H9 (cell line): Measurements from ENCODE around the gene CACNA1G. TPM values are rescaled to one million over a fixed set of nuclear protein-coding genes. Genes with fewer than 3 reads are reported as not detected.

Experiments used
- DNase-seq: peaks from one replicate; pipeline ENCODE4 v3.0.0-alpha.2; 2017
- H2AFZ ChIP-seq: one replicate; pipeline ENCODE4 v1.6.1; 2013; ENCODE audit warnings: mild to moderate bottlenecking, low read length, control low read depth, moderate library complexity
- H2AK5ac ChIP-seq: 2 replicates; pipeline ENCODE4 v1.6.1; 2013; ENCODE audit warnings: low read length, control low read depth, mixed read lengths; ENCODE audit not compliant: insufficient read length
- H2BK120ac ChIP-seq: one replicate; pipeline ENCODE4 v1.6.1; 2013; ENCODE audit warnings: low read depth, mild to moderate bottlenecking, low read length, control low read depth, inconsistent platforms; ENCODE audit not compliant: poor library complexity, severe bottlenecking
- H2BK12ac ChIP-seq: 2 replicates; pipeline ENCODE4 v1.6.1; 2013; ENCODE audit warnings: low read length, control low read depth, mixed read lengths, low read depth; ENCODE audit not compliant: insufficient read length
- H2BK15ac ChIP-seq: 2 replicates; pipeline ENCODE4 v1.6.1; 2013; ENCODE audit warnings: low read depth, low read length, control low read depth
- H2BK20ac ChIP-seq: one replicate; pipeline ENCODE4 v1.6.1; 2013; ENCODE audit warnings: low read depth, mild to moderate bottlenecking, low read length, control low read depth, inconsistent platforms; ENCODE audit not compliant: poor library complexity, severe bottlenecking
- H2BK5ac ChIP-seq: 2 replicates; pipeline ENCODE4 v1.6.1; 2013; ENCODE audit warnings: low read length, control low read depth, mixed read lengths; ENCODE audit not compliant: insufficient read length
- H3K14ac ChIP-seq: 2 replicates; pipeline ENCODE4 v1.6.1; 2013; ENCODE audit warnings: low read length, control low read depth; ENCODE audit not compliant: insufficient read depth
- H3K18ac ChIP-seq: 2 replicates; pipeline ENCODE4 v1.6.1; 2013; ENCODE audit warnings: low read depth, mild to moderate bottlenecking, mixed read lengths, low read length, control low read depth; ENCODE audit not compliant: insufficient read length
- H3K23ac ChIP-seq: 2 replicates; pipeline ENCODE4 v1.6.1; 2013; ENCODE audit warnings: low read length, control low read depth, mixed read lengths, low read depth; ENCODE audit not compliant: insufficient read length
- H3K23me2 ChIP-seq: 2 replicates; pipeline ENCODE4 v1.6.1; 2013; ENCODE audit warnings: low read depth, mild to moderate bottlenecking, mixed read lengths, low read length, control low read depth; ENCODE audit not compliant: insufficient read length, poor library complexity, severe bottlenecking
- H3K27ac ChIP-seq: 2 replicates; pipeline ENCODE4 v1.5.1; 2013; ENCODE audit warnings: low read length, control low read depth, mixed read lengths, low read depth; ENCODE audit not compliant: insufficient read length
- H3K27me3 ChIP-seq: 2 replicates; pipeline ENCODE4 v1.6.1; 2013; ENCODE audit warnings: low read length, control low read depth, inconsistent platforms; ENCODE audit not compliant: insufficient read depth
- H3K4ac ChIP-seq: 2 replicates; pipeline ENCODE4 v1.6.1; 2013; ENCODE audit warnings: low read depth, mild to moderate bottlenecking, control low read depth, inconsistent platforms, low read length, moderate library complexity
- H3K4me1 ChIP-seq: 2 replicates; pipeline ENCODE4 v1.6.1; 2013; ENCODE audit warnings: low read length, control low read depth, inconsistent platforms; ENCODE audit not compliant: insufficient read depth
- H3K4me2 ChIP-seq: 2 replicates; pipeline ENCODE4 v1.6.1; 2013; ENCODE audit warnings: low read length, control low read depth, mixed read lengths; ENCODE audit not compliant: insufficient read length, insufficient read depth
- H3K56ac ChIP-seq: 2 replicates; pipeline ENCODE4 v1.6.1; 2013; ENCODE audit warnings: low read depth, mild to moderate bottlenecking, mixed read lengths, low read length, control low read depth; ENCODE audit not compliant: insufficient read length
- H3K79me1 ChIP-seq: 2 replicates; pipeline ENCODE4 v1.6.1; 2013; ENCODE audit warnings: low read depth, mild to moderate bottlenecking, moderate library complexity, low read length, control low read depth, inconsistent platforms; ENCODE audit not compliant: insufficient read depth, poor library complexity, severe bottlenecking
- H3K79me2 ChIP-seq: 2 replicates; pipeline ENCODE4 v1.6.1; 2013; ENCODE audit warnings: low read length, control low read depth, inconsistent platforms; ENCODE audit not compliant: insufficient read depth
- H3K9ac ChIP-seq: 2 replicates; pipeline ENCODE4 v1.6.1; 2013; ENCODE audit warnings: low read length, control low read depth, mixed read lengths; ENCODE audit not compliant: insufficient read length; ENCODE audit errors: extremely low read depth
- H3K9me3 ChIP-seq: one replicate; pipeline ENCODE4 v1.6.1; 2013; ENCODE audit warnings: low read depth, low read length, inconsistent platforms; ENCODE audit not compliant: control insufficient read depth
- H3T11ph ChIP-seq: one replicate; pipeline ENCODE4 v1.6.1; 2013; ENCODE audit warnings: mild to moderate bottlenecking, low read length, control low read depth, inconsistent platforms
- H4K20me1 ChIP-seq: one replicate; pipeline ENCODE4 v1.6.1; 2013; ENCODE audit not compliant: control insufficient read depth, insufficient read length, insufficient read depth
- H4K5ac ChIP-seq: 2 replicates; pipeline ENCODE4 v1.6.1; 2013; ENCODE audit warnings: low read depth, mild to moderate bottlenecking, mixed read lengths, low read length, control low read depth; ENCODE audit not compliant: insufficient read length
- H4K8ac ChIP-seq: replicated peaks from 2 replicates; pipeline ENCODE4 v1.6.1; 2013; ENCODE audit warnings: low read length, control low read depth, mixed read lengths, low read depth; ENCODE audit not compliant: insufficient read length
- H4K91ac ChIP-seq: 2 replicates; pipeline ENCODE4 v1.6.1; 2013; ENCODE audit warnings: low read depth, mild to moderate bottlenecking, moderate library complexity, mixed read lengths, low read length, control low read depth; ENCODE audit not compliant: insufficient read length
- H3K27ac Mint-ChIP-seq, 3 experiments: 2 replicates in 2 of 3; 3 replicates in 1 of 3; pipeline ENCODE4 v1.8.0; 2020 to 2021; ENCODE audit warnings: mixed read lengths in 3 of 3, mild to moderate bottlenecking in 1 of 3, moderate library complexity in 1 of 3
- H3K27me3 Mint-ChIP-seq: 2 replicates; pipeline ENCODE4 v1.8.0; 2021; ENCODE audit warnings: low read depth, mild to moderate bottlenecking, moderate library complexity, mixed read lengths
- H3K36me3 Mint-ChIP-seq, 3 experiments: 2 replicates in 2 of 3; 3 replicates in 1 of 3; pipeline ENCODE4 v1.8.0; 2020 to 2021; ENCODE audit warnings: low read depth in 3 of 3, mixed read lengths in 3 of 3; ENCODE audit not compliant: insufficient read depth in 1 of 3
- H3K4me1 Mint-ChIP-seq, 2 experiments: 2 replicates each; pipeline ENCODE4 v1.8.0; 2020; ENCODE audit warnings: mixed read lengths in 2 of 2
- H3K4me3 Mint-ChIP-seq, 2 experiments: 2 replicates in 1 of 2; 3 replicates in 1 of 2; pipeline ENCODE4 v1.8.0; 2020 to 2021; ENCODE audit warnings: mild to moderate bottlenecking in 2 of 2, mixed read lengths in 2 of 2, moderate library complexity in 1 of 2
- H3K9me3 Mint-ChIP-seq, 2 experiments: 2 replicates in 1 of 2; 3 replicates in 1 of 2; pipeline ENCODE4 v1.8.0; 2020; ENCODE audit warnings: mild to moderate bottlenecking in 2 of 2, mixed read lengths in 2 of 2, moderate library complexity in 1 of 2
- WGBS: extraction: QIAGEN DNeasy Blood & Tissue Kit; methylation state at CpG from one replicate; pipeline ENCODE4 v1.1.7; 2013; ENCODE audit warnings: missing lambda C conversion rate, low lambda C conversion rate, mixed read lengths; ENCODE audit not compliant: insufficient read length; ENCODE audit errors: extremely low coverage; 5-methylcytosine and 5-hydroxymethylcytosine counted together
- total RNA-seq: library from RNA; stranded (reverse); gene quantifications from 2 replicates; pipeline ENCODE4 v1.2.1, GENCODE V29; 2021
- TF ChIP-seq, protein P1 (sequence below): fragments of 200-600 bp; sonication (generic); conservative IDR thresholded peaks from 3 replicates; pipeline ENCODE4 v1.8.0; 2021; ENCODE audit warnings: antibody characterized with exemption, mild to moderate bottlenecking

Gene CACNA1G
- total RNA-seq, 1 experiment from 2014 or later: 1.5 TPM

DNA sequence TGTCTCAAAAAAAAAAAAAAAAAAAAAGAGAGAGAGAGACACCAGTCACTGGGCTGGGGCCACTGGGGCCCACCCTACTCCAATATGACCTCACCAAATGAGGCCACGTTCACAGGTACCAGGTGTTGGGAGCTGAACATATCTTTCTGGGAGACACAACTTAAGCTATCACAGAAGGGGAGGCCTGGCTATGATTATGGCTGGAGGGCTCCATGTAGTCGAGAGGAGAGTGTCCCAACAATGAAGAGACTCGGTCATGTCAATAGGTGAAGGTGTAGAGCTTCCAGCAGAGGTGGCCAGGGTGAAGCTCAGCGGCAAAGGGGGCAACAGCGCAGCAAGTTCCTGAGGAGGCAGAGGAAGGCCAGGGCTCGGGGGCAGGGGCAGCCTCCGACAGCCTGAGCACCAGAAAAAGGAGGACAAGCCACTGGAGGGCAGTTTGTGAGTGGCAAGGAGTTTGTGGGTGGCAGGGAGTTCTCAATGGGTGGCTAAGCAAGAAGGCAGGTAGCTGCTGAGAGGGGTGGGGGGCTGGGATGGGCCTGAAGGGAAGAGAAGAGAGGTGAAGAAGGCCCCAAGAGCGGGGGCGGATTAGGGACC, 102.2 kb downstream of the CACNA1G start:
- Histone ChIP-seq H3K27ac (no peak overlapping the region), H2BK120ac (no peak overlapping the region), H3K4me1 (peaks cover 6% of the 10 kb centered on the region; the same call in 1 of the 2 replicates), H3T11ph (no peak overlapping the region), H3K56ac (no peak overlapping the region), H3K4ac (no peak overlapping the region), H3K9me3 (no peaks in the 10 kb centered on the region), H3K79me1 (no peaks in the 10 kb centered on the region), H3K9ac (no peak overlapping the region), H3K79me2 (no peaks in the 10 kb centered on the region), H4K5ac (no peak overlapping the region), H2AK5ac (no peak overlapping the region), H4K8ac (no peak overlapping the region), H4K20me1 (no peaks in the 10 kb centered on the region), H3K4me2 (no peak overlapping the region), H3K23me2 (no peaks in the 10 kb centered on the region), H2BK15ac (no peak overlapping the region), H2BK20ac (no peak overlapping the region), H4K91ac (no peak overlapping the region), H3K18ac (no peak overlapping the region), H2BK12ac (no peak overlapping the region), H2BK5ac (no peak overlapping the region), H3K14ac (no peak overlapping the region), H2AFZ (no peak overlapping the region), H3K23ac (no peak overlapping the region), H3K27me3 (no peaks in the 10 kb centered on the region)
- TF ChIP-seq, protein P1, sequence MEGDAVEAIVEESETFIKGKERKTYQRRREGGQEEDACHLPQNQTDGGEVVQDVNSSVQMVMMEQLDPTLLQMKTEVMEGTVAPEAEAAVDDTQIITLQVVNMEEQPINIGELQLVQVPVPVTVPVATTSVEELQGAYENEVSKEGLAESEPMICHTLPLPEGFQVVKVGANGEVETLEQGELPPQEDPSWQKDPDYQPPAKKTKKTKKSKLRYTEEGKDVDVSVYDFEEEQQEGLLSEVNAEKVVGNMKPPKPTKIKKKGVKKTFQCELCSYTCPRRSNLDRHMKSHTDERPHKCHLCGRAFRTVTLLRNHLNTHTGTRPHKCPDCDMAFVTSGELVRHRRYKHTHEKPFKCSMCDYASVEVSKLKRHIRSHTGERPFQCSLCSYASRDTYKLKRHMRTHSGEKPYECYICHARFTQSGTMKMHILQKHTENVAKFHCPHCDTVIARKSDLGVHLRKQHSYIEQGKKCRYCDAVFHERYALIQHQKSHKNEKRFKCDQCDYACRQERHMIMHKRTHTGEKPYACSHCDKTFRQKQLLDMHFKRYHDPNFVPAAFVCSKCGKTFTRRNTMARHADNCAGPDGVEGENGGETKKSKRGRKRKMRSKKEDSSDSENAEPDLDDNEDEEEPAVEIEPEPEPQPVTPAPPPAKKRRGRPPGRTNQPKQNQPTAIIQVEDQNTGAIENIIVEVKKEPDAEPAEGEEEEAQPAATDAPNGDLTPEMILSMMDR: no peak
- H3K4me1 Mint-ChIP-seq: peaks cover 30 to 32% of the 10 kb centered on the region in 2 experiments
- no peaks in the 10 kb centered on the region; a peak in 1 of 7 replicates for H3K36me3 Mint-ChIP-seq
- WGBS: no CpG with 5 or more reads among the region's 9 CpGs
- no peak for DNase-seq
- no peak overlapping the region; a peak in 1 of 5 replicates for H3K4me3 Mint-ChIP-seq
- H3K27ac Mint-ChIP-seq: no peak overlapping the region; a peak in 1 of 7 replicates
- peaks cover 9% of the 10 kb centered on the region for H3K27me3 Mint-ChIP-seq
- no peaks in the 10 kb centered on the region for H3K9me3 Mint-ChIP-seq
